Colonic mucosa (tissue), 4 donors: ENCODE results near the gene ASTN2. TPM values are rescaled to one million over a fixed set of nuclear protein-coding genes. Genes with fewer than 3 reads are reported as not detected.

Experiments used
- DNase-seq: peaks from one replicate; pipeline ENCODE4 v3.0.0-alpha.2; 2020
- H3K27ac ChIP-seq: fragments of 200-600 bp; one replicate; pipeline ENCODE4 v1.8.0; 2021
- H3K27me3 ChIP-seq: fragments of 200-600 bp; one replicate; pipeline ENCODE4 v1.8.0; 2021
- H3K36me3 ChIP-seq: fragments of 200-600 bp; one replicate; pipeline ENCODE4 v1.8.0; 2021
- H3K4me1 ChIP-seq: fragments of 200-600 bp; one replicate; pipeline ENCODE4 v1.8.0; 2021; ENCODE audit warnings: mild to moderate bottlenecking
- H3K4me3 ChIP-seq: fragments of 200-600 bp; one replicate; pipeline ENCODE4 v1.8.0; 2021
- H3K9ac ChIP-seq, 2 donors: one replicate each; pipeline ENCODE4 v1.7.0; 2013; ENCODE audit warnings: control low read depth in 2 of 2, low read depth in 2 of 2, low read length in 2 of 2
- H3K9me3 ChIP-seq: fragments of 200-600 bp; one replicate; pipeline ENCODE4 v1.8.0; 2021
- CTCF ChIP-seq: fragments of 200-600 bp; IDR thresholded peaks from one replicate; pipeline ENCODE4 v1.8.0; 2022; ENCODE audit warnings: antibody characterized with exemption, mild to moderate bottlenecking
- intact Hi-C: fragments of 100-400 bp; cut with DNase I; formaldehyde crosslinking; loops from one replicate; pipeline ENCODE4 v1.14.1; 2022
- total RNA-seq, 2 donors: library from RNA; stranded (reverse); fragmentation: NEBNext Ultra II Directional in 1 of 2; extraction: Animal tissue kit (Norgen Biotek cat#: 25700) in 1 of 2; gene quantifications; one replicate each; pipeline ENCODE4 v1.2.1, GENCODE V29; 2021
- donor health status: healthy.
- donor health status: DM: no; HTN: no; CAD: no.
- donor health status: DM: no; HTN: no; CAD: no.

The ASTN2 gene
- total RNA-seq, 2 donors from 2014 or later, result 2.5 to 6.1 TPM

- Histone ChIP-seq H3K9ac (no peak overlapping the region), H3K4me3 (no peak overlapping the region), H3K36me3 (no peaks in the 10 kb centered on the region), H3K27ac (no peak overlapping the region), H3K9me3 (no peaks in the 10 kb centered on the region), H3K27me3 (no peaks in the 10 kb centered on the region), H3K4me1 (no peaks in the 10 kb centered on the region)
- no peak for TF ChIP-seq CTCF
- DNase-seq, result no peak
- intact Hi-C loops, result no loop called here
Observed at GRCh38 chr9:116934131-116934530, 480.7 kb downstream of the ASTN2 start.

- DNase-seq, result no peak
- intact Hi-C loops, result no loop called here
- no peaks in the 10 kb centered on the region for H3K9me3 ChIP-seq
- no peak for TF ChIP-seq CTCF
- H3K4me3 ChIP-seq, result no peak overlapping the region
- no peak overlapping the region for H3K9ac ChIP-seq
- no peaks in the 10 kb centered on the region for H3K27me3 ChIP-seq
- H3K4me1 ChIP-seq, result no peaks in the 10 kb centered on the region
- H3K36me3 ChIP-seq, result no peaks in the 10 kb centered on the region
- no peak overlapping the region for H3K27ac ChIP-seq
Observed at GRCh38 chr9:116933251-116933650, 481.6 kb downstream of the ASTN2 start.

DNA sequence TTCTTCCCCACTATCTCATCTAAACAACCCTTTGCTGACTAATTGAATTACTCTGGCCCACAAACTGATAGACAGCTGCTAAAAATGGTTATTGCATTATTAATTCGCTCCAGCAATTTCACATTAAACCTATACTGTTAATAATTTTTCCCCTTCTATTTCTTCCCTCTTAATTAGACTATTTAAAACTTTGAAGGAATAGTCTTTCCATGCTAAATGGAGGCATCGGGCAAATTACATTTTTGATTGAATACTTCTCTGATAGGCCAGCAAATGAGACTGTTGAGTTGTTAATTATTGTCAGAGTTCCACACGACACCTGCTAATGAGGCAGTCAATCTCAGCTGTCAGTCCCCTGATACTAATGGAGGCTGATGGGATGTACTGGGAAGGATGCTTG lies 485.2 kb downstream of the ASTN2 start:
- DNase-seq, result no peak
- Histone ChIP-seq H3K27ac (no peak overlapping the region), H3K9me3 (no peaks in the 10 kb centered on the region), H3K36me3 (no peaks in the 10 kb centered on the region), H3K4me3 (no peak overlapping the region), H3K9ac (no peak overlapping the region), H3K4me1 (no peaks in the 10 kb centered on the region), H3K27me3 (no peaks in the 10 kb centered on the region)
- intact Hi-C loops, result no loop called here
- no peak for TF ChIP-seq CTCF

DNA sequence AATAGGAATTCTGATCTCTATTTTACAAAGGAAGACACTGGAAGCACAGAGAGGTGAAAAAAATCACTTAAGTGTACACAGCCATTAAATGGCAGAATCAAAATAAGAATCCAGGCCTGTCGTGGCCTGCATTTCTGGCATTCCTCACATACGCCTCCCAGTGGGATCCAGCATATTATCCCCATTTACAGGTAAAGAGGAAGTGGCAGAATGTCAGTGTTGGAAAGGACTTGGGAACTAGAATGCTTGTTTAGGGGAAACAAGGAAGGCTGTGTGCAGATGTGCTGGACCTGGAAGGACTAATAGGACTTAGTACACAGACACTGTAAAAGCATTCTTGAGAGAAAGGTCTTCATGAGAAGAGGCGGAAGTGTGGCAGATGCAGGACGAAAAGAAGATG lies 486.0 kb downstream of the ASTN2 start:
- Histone ChIP-seq H3K27ac (no peak overlapping the region), H3K4me3 (no peak overlapping the region), H3K27me3 (no peaks in the 10 kb centered on the region), H3K36me3 (no peaks in the 10 kb centered on the region), H3K9ac (no peak overlapping the region), H3K4me1 (no peaks in the 10 kb centered on the region), H3K9me3 (no peaks in the 10 kb centered on the region)
- no peak for DNase-seq
- no peak for TF ChIP-seq CTCF
- intact Hi-C loops, result no loop called here

- Histone ChIP-seq H3K4me1 (no peaks in the 10 kb centered on the region), H3K4me3 (no peak overlapping the region), H3K27me3 (no peaks in the 10 kb centered on the region), H3K9ac (no peak overlapping the region), H3K36me3 (no peaks in the 10 kb centered on the region), H3K27ac (no peak overlapping the region), H3K9me3 (no peaks in the 10 kb centered on the region)
- intact Hi-C loops, result no loop called here
- TF ChIP-seq CTCF, result no peak
- no peak for DNase-seq
Observed at GRCh38 chr9:116928289-116928688, 486.6 kb downstream of the ASTN2 start.

DNA sequence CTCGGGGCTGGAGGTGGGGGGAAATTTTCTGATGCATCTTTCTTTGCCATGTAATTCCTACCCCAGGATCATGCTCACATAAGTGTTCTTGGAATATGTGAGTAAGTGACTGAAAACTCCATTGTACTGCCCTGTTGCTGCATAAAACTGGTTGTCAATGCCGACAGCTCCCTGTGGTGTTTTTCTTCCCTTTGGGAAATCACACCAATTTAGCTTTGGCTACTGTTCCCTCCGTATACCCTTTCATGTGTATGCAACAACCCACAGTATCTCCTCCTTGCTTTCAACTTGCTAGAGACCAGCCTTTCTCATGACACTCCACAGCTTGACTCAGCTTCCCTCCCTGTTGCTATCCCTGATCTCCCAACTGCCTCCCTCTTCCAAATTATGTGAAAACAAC lies 487.1 kb downstream of the ASTN2 start:
- H3K9ac ChIP-seq, result no peak overlapping the region
- H3K4me1 ChIP-seq, result no peaks in the 10 kb centered on the region
- intact Hi-C loops, result no loop called here
- no peak for TF ChIP-seq CTCF
- no peak for DNase-seq
- H3K27me3 ChIP-seq, result no peaks in the 10 kb centered on the region
- no peak overlapping the region for H3K27ac ChIP-seq
- no peaks in the 10 kb centered on the region for H3K9me3 ChIP-seq
- no peak overlapping the region for H3K4me3 ChIP-seq
- H3K36me3 ChIP-seq, result no peaks in the 10 kb centered on the region
